GM18867 (cell line): ENCODE results near the gene NMNAT3.

Source experiments
- ATAC-seq: cut with Tn5 transposase; IDR thresholded peaks from one replicate; pipeline ENCODE4 v1.9.1; 2021; ENCODE audit warnings: mild to moderate bottlenecking, moderate library complexity; ENCODE audit not compliant: unreplicated experiment

The NMNAT3 gene

GRCh38 chr3:139676108-139676507 is 1.7 kb downstream of the NMNAT3 start:
- ATAC-seq: no peak

- no peak for ATAC-seq
Measured at GRCh38 chr3:139675327-139675726, 2.4 kb downstream of the NMNAT3 start.

DNA sequence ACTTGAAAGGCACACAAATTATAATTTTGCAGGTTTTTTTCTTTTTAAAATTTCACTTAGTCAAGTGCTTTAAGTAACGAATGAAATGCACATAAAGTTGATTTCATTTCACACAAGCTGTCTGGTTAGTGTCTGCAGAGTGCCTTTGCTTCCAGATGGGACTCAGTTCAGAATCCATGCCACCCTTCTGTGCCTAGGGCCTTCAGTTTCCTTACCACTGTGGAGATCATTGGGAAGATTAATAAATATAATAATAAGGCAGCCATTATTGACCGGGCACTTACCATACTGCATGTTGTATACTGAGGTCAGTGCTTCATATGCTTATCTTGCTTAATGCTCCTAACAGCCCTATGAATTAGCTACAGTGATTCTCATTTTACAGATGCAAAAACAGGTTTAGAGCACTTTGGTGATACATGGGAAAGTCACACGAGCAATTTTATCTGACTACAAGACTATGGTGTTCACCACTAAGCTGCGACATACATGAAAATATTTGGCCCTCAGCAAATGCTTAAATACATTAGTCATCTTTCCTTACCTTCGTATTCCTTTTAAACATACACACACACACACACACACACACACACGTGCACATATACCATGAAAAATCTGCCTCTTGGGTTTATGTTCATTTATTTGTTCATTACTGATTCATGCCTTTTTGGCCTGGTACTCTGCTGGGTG is 3.1 kb downstream of the NMNAT3 start:
- ATAC-seq: no peak

- no peak for ATAC-seq
Measured at GRCh38 chr3:139672884-139673283, 4.9 kb downstream of the NMNAT3 start.

- ATAC-seq: no peak
Measured at GRCh38 chr3:139671863-139672646, 5.7 kb downstream of the NMNAT3 start.

GRCh38 chr3:139671107-139671506 is 6.7 kb downstream of the NMNAT3 start:
- ATAC-seq: no peak

DNA sequence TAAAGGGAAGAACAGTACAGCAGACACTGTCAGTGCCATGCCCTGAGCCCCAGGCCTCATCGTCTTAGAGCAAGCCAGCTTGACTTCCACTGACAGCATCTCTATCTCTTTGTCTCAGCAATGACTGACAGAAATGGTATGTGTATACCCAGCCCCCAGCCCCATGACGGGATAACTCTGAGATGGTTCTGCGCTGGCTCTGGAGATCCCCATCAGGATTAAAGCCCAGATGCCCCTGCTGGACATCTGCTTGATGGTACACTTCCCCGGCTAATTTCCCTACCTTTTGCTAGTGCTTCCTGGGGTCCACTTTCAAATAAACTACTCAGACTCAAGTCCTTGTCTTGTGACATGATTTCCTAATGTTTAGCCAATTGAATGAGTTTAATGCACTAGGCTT is 7.6 kb downstream of the NMNAT3 start:
- ATAC-seq: no peak

- no peak for ATAC-seq
Measured at GRCh38 chr3:139668332-139668731, 9.4 kb downstream of the NMNAT3 start.

DNA sequence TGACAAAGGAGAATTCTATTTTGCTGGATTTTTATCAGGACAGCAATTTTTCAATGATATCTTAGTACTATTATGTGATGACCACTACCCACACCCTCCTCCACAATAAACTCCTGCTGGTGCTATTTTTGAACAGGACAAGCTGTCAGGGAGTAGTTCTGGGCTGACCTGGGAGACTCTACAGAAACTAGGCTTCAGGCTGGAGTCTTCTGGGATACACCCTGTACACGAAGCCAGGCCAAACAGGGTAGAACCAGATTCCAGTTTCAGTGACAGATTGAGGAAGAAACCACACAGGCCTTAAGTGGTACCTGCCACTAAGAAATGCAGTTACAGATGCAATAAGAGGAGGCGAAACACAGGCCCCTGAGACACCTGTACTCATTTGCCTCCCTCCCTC is 12.8 kb downstream of the NMNAT3 start:
- no peak for ATAC-seq

- ATAC-seq: no peak
Measured at GRCh38 chr3:139660269-139660668, 17.5 kb downstream of the NMNAT3 start.

GRCh38 chr3:139659511-139659910 is 18.3 kb downstream of the NMNAT3 start:
- ATAC-seq: no peak

- no peak for ATAC-seq
Measured at GRCh38 chr3:139657936-139658335, 19.8 kb downstream of the NMNAT3 start.

- no peak for ATAC-seq
Measured at GRCh38 chr3:139657434-139657833, 20.3 kb downstream of the NMNAT3 start.

GRCh38 chr3:139655909-139656595 is 21.7 kb downstream of the NMNAT3 start:
- ATAC-seq: no peak

DNA sequence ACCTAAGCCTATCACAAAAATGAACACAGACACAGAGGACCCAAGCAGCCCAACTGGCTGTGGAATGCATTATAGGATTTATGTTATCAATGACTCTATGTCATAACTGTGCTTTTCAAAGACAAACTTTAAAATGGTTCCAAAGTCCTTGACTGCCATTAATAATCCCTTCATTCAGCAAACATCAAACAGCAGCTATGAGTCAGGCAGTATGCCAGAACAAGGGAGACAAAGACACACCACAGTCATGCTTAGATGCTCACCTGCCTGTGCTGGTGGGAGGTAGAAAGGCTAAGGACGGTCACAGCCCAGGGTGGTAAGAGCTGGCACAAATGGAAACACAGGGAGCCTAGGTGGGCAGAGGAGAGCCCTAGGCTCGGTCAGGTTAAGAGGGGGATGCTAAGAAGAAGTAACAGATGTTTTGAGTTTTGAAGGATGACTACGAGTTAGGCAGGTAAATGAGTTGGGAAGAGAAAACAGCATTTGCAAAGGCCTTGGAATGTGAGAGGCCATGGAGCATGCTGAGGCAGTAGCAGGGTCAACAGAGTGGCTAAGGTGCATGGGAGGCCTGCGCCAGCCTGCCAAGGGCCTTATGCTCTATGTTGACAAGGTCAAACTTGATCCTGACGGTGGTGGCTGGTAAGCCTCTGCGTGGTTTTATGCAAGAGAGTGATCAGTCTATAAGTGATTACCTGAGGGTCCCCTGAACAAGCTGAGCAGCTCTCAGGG is 23.0 kb downstream of the NMNAT3 start:
- ATAC-seq: no peak

- ATAC-seq: no peak
Measured at GRCh38 chr3:139653582-139653981, 24.2 kb downstream of the NMNAT3 start.

DNA sequence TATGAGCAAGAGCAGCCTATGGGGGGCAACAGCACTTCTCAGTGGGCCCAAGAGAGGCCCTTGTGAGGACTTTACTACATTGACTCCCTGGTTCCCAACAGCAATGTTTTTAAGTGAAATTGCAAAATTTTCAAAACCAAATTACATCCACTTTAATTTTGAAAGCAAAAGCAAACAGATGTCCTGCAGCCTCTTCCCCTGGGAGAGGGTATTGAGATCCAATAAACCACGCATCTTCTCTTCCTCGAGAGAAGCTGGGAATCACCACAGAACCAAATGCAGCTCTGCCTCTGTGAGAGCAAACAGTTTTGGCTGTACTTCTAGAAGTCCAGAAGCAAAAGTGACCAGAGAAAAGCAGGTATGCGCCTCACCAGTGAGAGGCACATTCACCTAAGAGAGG is 25.2 kb downstream of the NMNAT3 start:
- ATAC-seq: no peak

DNA sequence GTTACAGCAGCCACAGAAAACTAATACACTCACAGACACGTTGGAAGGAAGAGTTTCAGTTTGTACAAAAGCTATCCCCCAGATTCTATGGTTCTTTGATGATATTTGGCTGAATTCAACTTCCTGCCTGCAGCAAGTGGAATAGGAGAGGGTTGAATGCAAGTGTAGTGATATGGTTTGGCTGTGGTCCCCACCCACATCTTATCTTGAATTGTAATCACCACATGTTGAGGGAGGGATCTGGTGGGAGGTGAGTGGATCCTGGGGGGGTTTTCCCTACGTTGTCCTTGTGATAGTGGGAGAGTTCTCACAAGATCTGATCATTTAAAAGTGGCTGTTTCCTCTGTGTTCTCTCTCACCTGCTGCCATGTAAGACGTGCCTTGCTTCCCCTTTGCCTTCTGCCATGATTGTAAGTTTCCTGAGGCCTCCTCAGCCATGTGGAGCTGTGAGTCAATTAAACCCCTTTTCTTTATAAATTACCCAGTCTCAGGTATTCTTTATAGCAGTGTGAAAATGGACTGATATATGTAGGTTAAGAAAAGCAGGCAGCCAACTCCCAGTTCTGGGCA is 29.8 kb downstream of the NMNAT3 start:
- ATAC-seq: no peak

GRCh38 chr3:139646512-139646911 is 31.3 kb downstream of the NMNAT3 start:
- ATAC-seq: no peak

- no peak for ATAC-seq
Measured at GRCh38 chr3:139642996-139643395, 34.8 kb downstream of the NMNAT3 start.

GRCh38 chr3:139640456-139640855 is 37.3 kb downstream of the NMNAT3 start:
- ATAC-seq: no peak
